Trophoblast cell (in vitro differentiated cells and primary cell): ENCODE data around the gene DPT. TPM values are rescaled to one million over a fixed set of nuclear protein-coding genes. Genes with fewer than 3 reads are reported as not detected.

Source experiments
- DNase-seq, 2 donors: peaks; one replicate each; pipeline ENCODE4 v3.0.0-alpha.2; 2016
- H2AFZ ChIP-seq: 2 replicates; pipeline ENCODE4 v1.6.1; 2013; ENCODE audit warnings: low read length, moderate library complexity, mild to moderate bottlenecking; ENCODE audit not compliant: insufficient read depth, poor library complexity
- H2AK5ac ChIP-seq: 2 replicates; pipeline ENCODE4 v1.6.1; 2013; ENCODE audit warnings: mild to moderate bottlenecking, low read length
- H2BK120ac ChIP-seq: 2 replicates; pipeline ENCODE4 v1.6.1; 2013; ENCODE audit warnings: low read length, mild to moderate bottlenecking, moderate library complexity; ENCODE audit not compliant: insufficient read depth, poor library complexity
- H2BK12ac ChIP-seq: 2 replicates; pipeline ENCODE4 v1.6.1; 2013; ENCODE audit warnings: mild to moderate bottlenecking, low read length, moderate library complexity
- H2BK5ac ChIP-seq: 2 replicates; pipeline ENCODE4 v1.6.1; 2013; ENCODE audit warnings: low read length, low read depth, moderate library complexity, mild to moderate bottlenecking; ENCODE audit not compliant: poor library complexity
- H3K14ac ChIP-seq: 2 replicates; pipeline ENCODE4 v1.6.1; 2013; ENCODE audit warnings: mild to moderate bottlenecking, low read length
- H3K18ac ChIP-seq: 2 replicates; pipeline ENCODE4 v1.6.1; 2013; ENCODE audit warnings: mild to moderate bottlenecking, low read length
- H3K23ac ChIP-seq: 2 replicates; pipeline ENCODE4 v1.6.1; 2013; ENCODE audit warnings: low read length
- H3K27ac ChIP-seq: 2 replicates; pipeline ENCODE4 v1.5.1; 2013; ENCODE audit warnings: low read depth, mild to moderate bottlenecking, inconsistent platforms, low read length, moderate library complexity
- H3K27me3 ChIP-seq: 2 replicates; pipeline ENCODE4 v1.6.1; 2013; ENCODE audit warnings: inconsistent platforms, mild to moderate bottlenecking, low read length, moderate library complexity; ENCODE audit not compliant: insufficient read depth
- H3K36me3 ChIP-seq, 2 experiments: 1 replicate in 1 of 2; 2 replicates in 1 of 2; pipeline ENCODE4 v1.6.1; 2013; ENCODE audit warnings: low read length in 2 of 2, mild to moderate bottlenecking in 2 of 2, moderate library complexity in 1 of 2; ENCODE audit not compliant: insufficient read depth in 2 of 2, control insufficient read depth in 1 of 2
- H3K4ac ChIP-seq: 2 replicates; pipeline ENCODE4 v1.6.1; 2013; ENCODE audit warnings: low read depth, mild to moderate bottlenecking, low read length, moderate library complexity
- H3K4me1 ChIP-seq, 2 experiments: 1 replicate in 1 of 2; 2 replicates in 1 of 2; pipeline ENCODE4 v1.6.1; 2013; ENCODE audit warnings: low read length in 2 of 2, mild to moderate bottlenecking in 2 of 2, moderate library complexity in 1 of 2; ENCODE audit not compliant: insufficient read depth in 2 of 2, control insufficient read depth in 1 of 2
- H3K4me2 ChIP-seq: 2 replicates; pipeline ENCODE4 v1.6.1; 2013; ENCODE audit warnings: inconsistent platforms, mild to moderate bottlenecking, low read length, moderate library complexity
- H3K4me3 ChIP-seq: 2 replicates; pipeline ENCODE4 v1.5.1; 2013; ENCODE audit warnings: mild to moderate bottlenecking, low read depth, low read length, inconsistent platforms
- H3K79me1 ChIP-seq: one replicate; pipeline ENCODE4 v1.6.1; 2013; ENCODE audit warnings: low read length
- H3K79me2 ChIP-seq: 2 replicates; pipeline ENCODE4 v1.6.1; 2013; ENCODE audit warnings: low read length, mild to moderate bottlenecking; ENCODE audit not compliant: control insufficient read depth, insufficient read depth, poor library complexity
- H3K9ac ChIP-seq: 2 replicates; pipeline ENCODE4 v1.6.1; 2013; ENCODE audit warnings: mild to moderate bottlenecking, low read length
- H3K9me3 ChIP-seq: 2 replicates; pipeline ENCODE4 v1.6.1; 2013; ENCODE audit warnings: low read depth, mild to moderate bottlenecking, control low read depth, inconsistent platforms, low read length; ENCODE audit not compliant: insufficient read depth
- H4K12ac ChIP-seq: 2 replicates; pipeline ENCODE4 v1.6.1; 2013; ENCODE audit warnings: low read depth, mild to moderate bottlenecking, low read length, moderate library complexity
- H4K8ac ChIP-seq: 2 replicates; pipeline ENCODE4 v1.6.1; 2013; ENCODE audit warnings: low read depth, mild to moderate bottlenecking, low read length, moderate library complexity
- H4K91ac ChIP-seq: one replicate; pipeline ENCODE4 v1.6.1; 2013; ENCODE audit warnings: low read depth, mild to moderate bottlenecking, low read length, moderate library complexity
- WGBS: extraction: QIAGEN DNeasy Blood & Tissue Kit; methylation state at CpG from one replicate; pipeline ENCODE4 v1.1.7; 2013; ENCODE audit warnings: missing lambda C conversion rate; ENCODE audit not compliant: insufficient read length, insufficient coverage; ENCODE audit errors: extremely low coverage; 5-methylcytosine and 5-hydroxymethylcytosine counted together
- polyA plus RNA-seq: library from polyadenylated mRNA; stranded (reverse); fragments of 200-250 nt; gene quantifications from 2 replicates; pipeline ENCODE4 v1.2.3, GENCODE V29; 2013

The DPT gene
- not detected in 2 replicates for polyA plus RNA-seq

DNA sequence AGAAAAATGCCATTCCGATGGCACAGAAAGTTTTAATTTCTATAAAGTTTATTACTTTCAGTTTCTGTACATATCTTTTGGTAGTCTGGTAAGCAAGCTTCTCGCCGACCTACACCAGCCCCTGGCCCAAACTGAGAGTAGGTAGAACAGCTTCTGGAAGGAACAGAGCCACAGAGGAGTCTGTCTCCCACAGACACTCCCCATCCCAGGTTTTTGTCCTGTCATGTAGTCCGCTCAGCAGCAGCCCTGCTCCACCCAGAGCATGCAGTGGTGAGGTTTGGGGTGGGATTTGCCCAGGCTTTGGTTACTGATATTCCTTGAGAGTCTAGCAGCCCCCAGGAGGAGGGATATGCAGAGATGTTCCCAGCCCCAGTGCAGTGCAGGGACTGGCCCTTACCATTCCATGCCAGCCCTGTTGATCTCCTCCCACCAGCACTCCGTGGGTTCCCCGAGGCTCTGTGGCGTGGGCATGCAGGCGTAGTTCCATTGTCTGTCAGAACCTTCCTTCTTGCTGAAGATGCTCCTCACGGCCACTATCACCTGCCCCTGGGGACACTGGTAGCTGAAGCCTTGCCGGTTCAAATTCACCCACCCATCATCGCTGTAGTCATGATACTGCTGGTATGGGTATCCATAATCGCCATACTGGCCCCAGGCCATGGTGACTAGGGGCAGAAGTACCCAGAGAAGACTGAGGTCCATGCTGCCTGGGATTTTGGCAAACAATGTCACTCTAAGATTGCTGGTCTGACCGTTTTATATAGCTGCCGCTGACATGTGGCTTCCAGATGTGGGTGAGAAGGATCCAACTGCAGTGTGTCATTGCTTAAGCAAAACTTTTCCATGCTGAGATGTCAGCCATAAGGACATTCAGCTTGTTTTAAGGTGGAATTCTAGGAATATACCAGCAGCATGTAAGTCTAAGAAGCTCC, at the start of gene DPT:
TSS of gene DPT (minus strand) at position 734 of the 932 bp plus-strand sequence. CDS start at position 702, 32 bp downstream.
- H3K79me1 ChIP-seq: peaks cover 3% of the 10 kb centered on the region
- WGBS: no CpG with 5 or more reads among the region's 14 CpGs
- no peak within 1 kb of the TSS for H3K18ac ChIP-seq
- no peak within 1 kb of the TSS for H3K9ac ChIP-seq
- no peak within 1 kb of the TSS for H3K14ac ChIP-seq
- H3K4me3 ChIP-seq: no peak within 1 kb of the TSS
- no peak within 1 kb of the TSS for H2BK120ac ChIP-seq
- peaks cover 2 to 3% of the 10 kb centered on the region in 2 experiments for H3K4me1 ChIP-seq
- H3K9me3 ChIP-seq: peaks cover 3% of the 10 kb centered on the region
- no peak within 1 kb of the TSS for H2AK5ac ChIP-seq
- no peak within 1 kb of the TSS for H3K4me2 ChIP-seq
- no peaks in the 10 kb centered on the region for H3K36me3 ChIP-seq
- H2BK5ac ChIP-seq: no peak within 1 kb of the TSS
- H4K12ac ChIP-seq: no peak within 1 kb of the TSS
- no peak within 1 kb of the TSS for H3K23ac ChIP-seq
- no peak within 1 kb of the TSS for H2AFZ ChIP-seq
- no peaks in the 10 kb centered on the region for H3K27me3 ChIP-seq
- H4K91ac ChIP-seq: peak within 1 kb of the TSS; percentile 54
- H3K27ac ChIP-seq: no peak within 1 kb of the TSS
- peak; percentile 75 to 81 for DNase-seq
- no peaks in the 10 kb centered on the region for H3K79me2 ChIP-seq
- H2BK12ac ChIP-seq: peak within 1 kb of the TSS; percentile 29
- no peak within 1 kb of the TSS for H4K8ac ChIP-seq
- no peak within 1 kb of the TSS for H3K4ac ChIP-seq

- Histone ChIP-seq H3K27ac (no peak overlapping the region), H4K12ac (no peak overlapping the region), H3K23ac (no peak overlapping the region), H3K79me2 (no peaks in the 10 kb centered on the region), H3K9me3 (no peaks in the 10 kb centered on the region), H3K79me1 (peaks cover 5% of the 10 kb centered on the region), H3K4me2 (no peak overlapping the region), H4K8ac (no peak overlapping the region), H4K91ac (no peak overlapping the region), H2BK120ac (no peak overlapping the region), H3K9ac (no peak overlapping the region), H2AFZ (no peak overlapping the region), H3K36me3 (no peaks in the 10 kb centered on the region), H3K27me3 (no peaks in the 10 kb centered on the region), H2BK12ac (no peak overlapping the region), H3K4me1 (peaks cover 4 to 6% of the 10 kb centered on the region in 2 experiments), H3K4me3 (no peak overlapping the region), H2AK5ac (no peak overlapping the region), H3K18ac (no peak overlapping the region), H3K14ac (no peak overlapping the region), H3K4ac (no peak overlapping the region), H2BK5ac (no peak overlapping the region)
- no peak for DNase-seq
- WGBS: no CpG with 5 or more reads among the region's 3 CpGs
These were observed 46.4 kb upstream of the DPT start for GRCh38 chr1:168775366-168775765.

- no peak overlapping the region for H2BK5ac ChIP-seq
- H3K36me3 ChIP-seq: no peaks in the 10 kb centered on the region
- peak overlapping the region; percentile 7 for H2BK120ac ChIP-seq
- H3K9ac ChIP-seq: no peak overlapping the region
- no peak overlapping the region for H2AFZ ChIP-seq
- H4K8ac ChIP-seq: peak overlapping the region; percentile 23
- no peak overlapping the region for H3K27ac ChIP-seq
- H2BK12ac ChIP-seq: peak overlapping the region; percentile 17
- no peak overlapping the region for H3K14ac ChIP-seq
- no peaks in the 10 kb centered on the region for H3K27me3 ChIP-seq
- H4K91ac ChIP-seq: no peak overlapping the region
- H3K9me3 ChIP-seq: no peaks in the 10 kb centered on the region
- no peak overlapping the region for H3K4ac ChIP-seq
- peaks cover 5% of the 10 kb centered on the region for H3K79me1 ChIP-seq
- H3K79me2 ChIP-seq: no peaks in the 10 kb centered on the region
- no peak overlapping the region for H4K12ac ChIP-seq
- H2AK5ac ChIP-seq: no peak overlapping the region
- peaks cover 4 to 6% of the 10 kb centered on the region in 2 experiments for H3K4me1 ChIP-seq
- WGBS: no CpG with 5 or more reads among the region's 1 CpG
- DNase-seq: peak; percentile 4 to 16
- peak overlapping the region; percentile 35 for H3K18ac ChIP-seq
- H3K23ac ChIP-seq: no peak overlapping the region
- H3K4me3 ChIP-seq: no peak overlapping the region
- no peak overlapping the region for H3K4me2 ChIP-seq
These were observed 45.2 kb upstream of the DPT start for GRCh38 chr1:168774241-168774640.

GRCh38 chr1:168772428-168773060, 43.5 kb upstream of the DPT start:
- Histone ChIP-seq H2BK5ac (no peak overlapping the region), H2BK12ac (no peak overlapping the region), H3K27ac (no peak overlapping the region), H3K23ac (no peak overlapping the region), H3K79me1 (peaks cover 7% of the 10 kb centered on the region), H3K36me3 (no peaks in the 10 kb centered on the region), H4K8ac (no peak overlapping the region), H2BK120ac (no peak overlapping the region), H3K4ac (no peak overlapping the region), H3K9ac (no peak overlapping the region), H3K79me2 (no peaks in the 10 kb centered on the region), H3K4me3 (no peak overlapping the region), H3K4me2 (no peak overlapping the region), H3K18ac (no peak overlapping the region), H2AFZ (no peak overlapping the region), H3K4me1 (peaks cover 6% of the 10 kb centered on the region in 2 experiments), H3K9me3 (no peaks in the 10 kb centered on the region), H4K91ac (peak overlapping the region; percentile 6), H3K27me3 (no peaks in the 10 kb centered on the region), H2AK5ac (no peak overlapping the region), H3K14ac (no peak overlapping the region), H4K12ac (no peak overlapping the region)
- no CpG with 5 or more reads among the region's 2 CpGs for WGBS
- no peak for DNase-seq
